Measurements from ENCODE around the gene MRGPRE.

- TF ChIP-seq EP300 (IDR thresholded peaks at IDR 0.05) (no peak), CTCF (IDR thresholded peaks at IDR 0.05) (no peak), POLR2A (IDR thresholded peaks at IDR 0.05) (no peak)
Measured at GRCh38 chr11:3204141-3205015, 27.8 kb downstream of the MRGPRE start.

Data from sigmoid colon (tissue), 4 donors.